GM18507 (cell line): ENCODE results near the gene CCDC90B.

ENCODE experiments used
- DNase-seq: peaks from one replicate; pipeline ENCODE4 v3.0.0; 2011; ENCODE audit warnings: low read depth; ENCODE audit not compliant: insufficient read length; ENCODE audit errors: extremely low spot score
- FAIRE-seq: peaks from 2 replicates; lab custom pipeline; 2011; peaks lifted over from hg19 to GRCh38; lab: Jason Lieb, UNC

CCDC90B gene

DNA sequence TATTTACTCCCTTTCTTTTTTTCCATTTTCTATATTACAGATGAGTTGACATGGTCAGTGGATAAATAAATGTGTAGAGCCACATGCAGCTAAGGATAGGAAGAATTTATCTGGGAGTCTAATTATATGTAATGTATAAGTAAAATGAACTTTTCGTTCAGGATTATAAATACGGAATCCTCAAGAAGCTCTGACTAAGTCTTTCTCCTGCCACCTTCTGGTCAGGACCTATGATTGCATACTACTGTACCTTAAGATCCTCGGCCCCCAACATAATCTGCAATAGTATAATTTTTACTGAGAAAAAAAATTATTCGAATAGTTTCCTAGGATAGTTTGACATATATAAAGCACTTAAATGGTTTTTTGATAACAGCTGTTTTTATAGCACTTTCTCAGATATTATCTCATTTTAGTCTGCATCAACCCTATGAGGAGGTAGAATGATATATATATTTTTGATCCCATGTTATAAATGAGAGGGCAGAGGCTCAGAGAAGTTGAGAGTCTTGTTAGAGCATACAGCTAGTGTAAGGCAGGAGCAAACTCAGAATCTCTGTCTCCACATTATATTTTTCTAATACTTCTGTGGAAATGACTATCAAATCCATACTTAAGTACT is 36.1 kb downstream of the CCDC90B start:
- FAIRE-seq (peak; percentile 84), DNase-seq (peak; percentile 7)

- no peak for FAIRE-seq
- DNase-seq, result no peak
Observed at GRCh38 chr11:83249445-83249844, 36.7 kb downstream of the CCDC90B start.

- DNase-seq (peak; percentile 18), FAIRE-seq (peak; percentile 73)
Observed at GRCh38 chr11:83241291-83241946, 44.7 kb downstream of the CCDC90B start.

DNA sequence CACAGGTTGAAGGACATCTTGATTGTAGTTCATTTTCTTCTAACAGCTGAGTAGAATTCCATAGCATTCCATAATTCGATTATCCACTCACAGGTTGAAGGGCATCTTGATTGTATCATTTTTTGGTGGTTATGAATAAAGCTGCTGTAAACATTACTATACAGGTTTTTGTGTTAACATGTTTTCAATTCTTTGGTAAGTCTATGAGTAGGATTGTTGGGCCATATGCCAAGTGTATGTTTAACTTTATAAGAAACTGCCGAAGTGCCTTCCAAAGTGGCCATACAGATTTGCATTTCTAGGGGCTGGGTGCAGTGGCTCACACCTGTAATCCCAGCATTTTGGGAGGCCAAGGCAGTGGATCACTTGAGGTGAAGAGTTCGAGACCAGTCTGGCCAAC is 48.1 kb downstream of the CCDC90B start:
- DNase-seq, result no peak
- FAIRE-seq, result no peak

GRCh38 chr11:83235825-83236224 is 50.3 kb downstream of the CCDC90B start:
- DNase-seq (no peak), FAIRE-seq (no peak)

DNA sequence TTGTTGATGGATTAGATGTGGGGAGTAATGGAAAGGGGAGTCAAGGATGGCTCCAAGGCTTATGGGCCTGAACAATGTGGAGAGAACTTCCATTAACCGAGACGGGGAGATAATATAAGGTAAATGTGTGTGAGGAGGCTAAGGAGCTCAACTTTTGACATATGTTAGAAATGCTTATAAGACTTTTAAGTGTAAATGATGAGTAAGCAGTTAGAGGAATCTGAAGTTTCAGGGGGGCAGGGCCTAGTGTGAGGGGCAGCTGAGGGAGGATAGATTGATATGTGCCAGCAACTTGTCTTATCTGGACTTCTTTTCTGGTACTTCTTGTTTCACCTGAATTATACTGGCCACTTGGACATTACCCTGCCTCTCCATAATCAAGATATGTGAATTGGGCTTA is 62.7 kb downstream of the CCDC90B start:
- FAIRE-seq (no peak), DNase-seq (no peak)

DNA sequence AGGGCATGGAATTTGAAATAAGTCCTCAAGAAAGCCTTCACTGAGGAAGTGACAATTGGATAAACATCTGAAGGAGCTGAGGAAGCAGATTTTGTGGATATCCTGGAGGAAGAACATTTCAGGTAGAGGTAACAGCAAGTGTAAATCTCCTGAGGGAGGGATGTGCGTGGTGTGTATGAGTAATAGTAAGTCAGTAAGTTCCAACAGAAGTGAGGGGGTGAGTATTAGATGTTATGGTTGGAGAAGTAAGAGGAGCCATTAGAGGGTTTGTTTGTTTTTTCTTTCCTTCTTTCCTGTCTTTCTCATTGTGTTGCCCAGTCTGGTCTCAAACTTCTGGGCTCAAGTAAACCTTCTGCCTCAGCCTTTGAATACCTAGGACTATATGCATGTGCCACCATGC is 63.7 kb downstream of the CCDC90B start:
- DNase-seq (no peak), FAIRE-seq (no peak)

DNA sequence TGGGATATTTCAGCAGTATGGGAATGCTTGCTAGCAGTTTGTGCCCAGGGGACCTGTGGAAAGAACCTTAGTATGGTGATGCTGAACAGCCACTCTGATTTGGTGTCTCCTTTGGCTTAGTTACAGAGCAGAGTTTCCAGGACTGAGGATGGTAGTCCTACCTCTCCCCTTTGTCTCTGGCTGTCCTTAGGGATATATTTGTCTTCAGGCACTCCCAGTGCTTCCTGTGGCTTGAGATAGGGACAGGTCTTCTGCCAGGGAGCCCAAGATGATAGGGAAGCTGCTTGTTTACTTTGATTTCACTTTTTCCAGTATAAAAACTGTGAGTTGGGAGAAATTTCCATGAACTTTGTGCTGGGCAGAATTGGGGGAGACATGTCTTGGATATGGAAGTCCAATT is 64.5 kb downstream of the CCDC90B start:
- FAIRE-seq, result no peak

DNA sequence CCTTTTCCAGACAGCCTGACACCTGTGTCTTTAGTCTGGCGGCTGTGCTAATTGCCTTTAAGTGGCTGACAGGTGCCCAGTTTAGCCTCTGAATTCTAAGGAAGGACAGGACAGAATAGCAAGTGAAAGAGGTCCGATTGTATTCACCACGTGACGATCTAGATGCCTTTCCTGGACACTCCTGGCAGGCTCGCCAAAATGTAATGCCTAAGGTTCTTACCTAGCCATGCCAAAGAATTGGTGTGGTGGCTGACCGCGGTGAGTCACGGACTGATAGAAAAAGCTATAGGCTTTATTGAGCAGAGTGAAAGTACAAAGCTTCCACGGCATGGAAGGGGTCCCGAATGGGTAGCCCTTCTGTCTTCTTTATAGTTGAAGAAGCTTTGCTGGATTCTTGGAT is 65.9 kb downstream of the CCDC90B start:
- DNase-seq (no peak), FAIRE-seq (no peak)

More for the DNA sequence above, 64.5 kb downstream of the CCDC90B start:
- no peak for DNase-seq

GRCh38 chr11:83219095-83219494 is 67.1 kb downstream of the CCDC90B start:
- DNase-seq (no peak), FAIRE-seq (no peak)
